K562 (cell line): ENCODE results near the gene PLCB4. TPM values are rescaled to one million over a fixed set of nuclear protein-coding genes. Genes with fewer than 3 reads are reported as not detected.

Experiments used
- ATAC-seq: fragments of 200-7000 bp; cut with Tn5 transposase; 3 replicates; pipeline ENCODE4 v1.9.1; 2020; ENCODE audit warnings: moderate library complexity
- BruUV-seq: library from RNA; stranded (reverse); fragments of 400-500 nt; replicated peaks from 2 replicates; lab custom pipeline; 2021; lab: Mats Ljungman, UMichigan
- CTCF ChIA-PET: fragments of 300-600 bp; formaldehyde crosslinking; extraction: SDS; loops from one replicate; lab custom pipeline; 2021; ENCODE audit warnings: low intra/inter-chr PET ratio; lab: Yijun Ruan, JAX
- POLR2A ChIA-PET: fragments of 300-600, 350-650 bp; sonication (Branson Sonifier 250); formaldehyde crosslinking; extraction: SDS; loops from one replicate; lab custom pipeline; 2021; ENCODE audit warnings: antibody characterized with exemption, inconsistent platforms; lab: Yijun Ruan, JAX
- DNase-seq, 4 experiments: peaks; one replicate each; pipeline versions ENCODE4 v3.0.0 to v3.0.0-alpha.2; 2011 to 2018; ENCODE audit warnings: low spot score in 3 of 4, mixed read lengths in 3 of 4; ENCODE audit errors: extremely low read depth in 1 of 4
- FAIRE-seq: peaks from 2 replicates; lab custom pipeline; 2011; peaks lifted over from hg19 to GRCh38; lab: Jason Lieb, UNC
- H2AFZ ChIP-seq: 2 replicates; pipeline ENCODE4 v1.6.0; 2011; ENCODE audit warnings: low read depth, low read length, control low read depth, inconsistent platforms
- H3K27ac ChIP-seq: fragments of 200-600 bp; 3 replicates; pipeline ENCODE4 v1.8.0; 2011; ENCODE audit warnings: low read depth, mild to moderate bottlenecking, control low read depth, inconsistent platforms, low read length, moderate library complexity, mixed read lengths; ENCODE audit errors: extremely low read depth
- H3K27me3 ChIP-seq, 2 experiments: fragments of 300-600 bp in 1 of 2; 2 replicates in 1 of 2; 3 replicates in 1 of 2; pipeline versions ENCODE4 v1.6.0 to v1.8.0; 2011; ENCODE audit warnings: inconsistent platforms in 2 of 2, low read length in 2 of 2, mild to moderate bottlenecking in 1 of 2, mixed read lengths in 1 of 2, moderate library complexity in 1 of 2; ENCODE audit not compliant: control insufficient read depth in 2 of 2, insufficient read depth in 2 of 2
- H3K36me3 ChIP-seq: fragments of 300-600 bp; 3 replicates; pipeline ENCODE4 v1.8.0; 2011; ENCODE audit warnings: mild to moderate bottlenecking, low read length, inconsistent platforms; ENCODE audit not compliant: control insufficient read depth, insufficient read depth
- H3K4me1 ChIP-seq, 2 experiments: fragments of 200-600 bp in 1 of 2; replicated peaks in 1 of 2; 2 replicates in 1 of 2; 3 replicates in 1 of 2; pipeline versions ENCODE4 v1.5.1 to v1.8.0; 2011; ENCODE audit warnings: inconsistent platforms in 2 of 2, low read length in 2 of 2, mild to moderate bottlenecking in 1 of 2, mixed read lengths in 1 of 2, moderate library complexity in 1 of 2; ENCODE audit not compliant: control insufficient read depth in 2 of 2, insufficient read depth in 2 of 2
- H3K4me2 ChIP-seq: 2 replicates; pipeline ENCODE4 v1.6.1; 2011; ENCODE audit warnings: low read length, control low read depth, inconsistent platforms, mixed read lengths; ENCODE audit not compliant: insufficient read depth
- H3K4me3 ChIP-seq: fragments of 200-600 bp; sonication (generic), shearing (Covaris generic); 2 replicates; pipeline ENCODE4 v1.5.1; 2016; ENCODE audit warnings: control low read depth, inconsistent platforms
- H3K79me2 ChIP-seq: fragments of 200-600 bp; 3 replicates; pipeline ENCODE4 v1.8.0; 2011; ENCODE audit warnings: low read length, inconsistent platforms; ENCODE audit not compliant: control insufficient read depth, insufficient read depth
- H3K9ac ChIP-seq, 2 experiments: 2 replicates each; pipeline versions ENCODE4 v1.6.0 to v1.6.1; 2011; ENCODE audit warnings: low read depth in 2 of 2, low read length in 2 of 2, control low read depth in 1 of 2, inconsistent platforms in 1 of 2, mild to moderate bottlenecking in 1 of 2, mixed read lengths in 1 of 2; ENCODE audit not compliant: insufficient read depth in 1 of 2
- H3K9me1 ChIP-seq: one replicate; pipeline ENCODE4 v1.6.0; 2011; ENCODE audit warnings: inconsistent platforms, mild to moderate bottlenecking, low read length, moderate library complexity; ENCODE audit not compliant: control insufficient read depth, insufficient read depth
- H3K9me3 ChIP-seq: replicated peaks from 2 replicates; pipeline ENCODE4 v1.5.1; 2011; ENCODE audit warnings: low read depth, low read length, inconsistent platforms; ENCODE audit not compliant: control insufficient read depth, insufficient read depth
- H4K20me1 ChIP-seq: replicated peaks from 2 replicates; pipeline ENCODE4 v1.6.1; 2011; ENCODE audit warnings: low read length, inconsistent platforms, mixed read lengths; ENCODE audit not compliant: control insufficient read depth, insufficient read depth
- ELK1 ChIP-seq: sonication (generic); formaldehyde crosslinking; IDR thresholded peaks from 2 replicates; pipeline ENCODE4 v1.8.1; 2022; ENCODE audit warnings: missing genetic modification reagents
- HMG20B ChIP-seq: fragments of 250-450 bp; sonication (Bioruptor Pico); IDR thresholded peaks from 2 replicates; pipeline ENCODE4 v1.5.0; 2021; ENCODE audit warnings: mild to moderate bottlenecking
- KAT8 ChIP-seq: fragments of 450-650 bp; IDR thresholded peaks from 2 replicates; pipeline ENCODE4 v1.6.1; 2016; ENCODE audit warnings: low read depth, mild to moderate bottlenecking
- NBN ChIP-seq: fragments of 450-650 bp; IDR thresholded peaks from 2 replicates; pipeline ENCODE4 v1.6.1; 2016; ENCODE audit warnings: low read depth, mild to moderate bottlenecking
- RBM15 ChIP-seq: fragments of 200-400 bp; formaldehyde crosslinking; IDR thresholded peaks from 2 replicates; pipeline ENCODE4 v1.6.1; 2018; ENCODE audit warnings: mild to moderate bottlenecking, low read length, moderate library complexity; ENCODE audit not compliant: insufficient read depth
- SMAD1 ChIP-seq: fragments of 150-350 bp; IDR thresholded peaks from 2 replicates; pipeline ENCODE4 v1.6.1; 2014; ENCODE audit warnings: low read length, low read depth; ENCODE audit not compliant: partially characterized antibody
- SOX6 ChIP-seq: fragments of 450-650 bp; IDR thresholded peaks from 2 replicates; pipeline ENCODE4 v1.6.1; 2014; ENCODE audit warnings: mild to moderate bottlenecking
- TCF7L2 ChIP-seq: fragments of 150-350 bp; IDR thresholded peaks from 2 replicates; pipeline ENCODE4 v1.6.1; 2016; ENCODE audit warnings: low read depth, mild to moderate bottlenecking, low read length, moderate library complexity
- XRCC5 ChIP-seq: fragments of 200-400 bp; formaldehyde crosslinking; IDR thresholded peaks from 2 replicates; pipeline ENCODE4 v1.6.1; 2017; ENCODE audit warnings: low read depth, mild to moderate bottlenecking, low read length
- ZBTB40 ChIP-seq, 2 experiments: fragments of 450-650 bp in 1 of 2; sonication (generic) in 1 of 2; formaldehyde crosslinking in 1 of 2; IDR thresholded peaks; 2 replicates each; pipeline versions ENCODE4 v1.7.1 to v1.9.0; 2016 to 2022; ENCODE audit warnings: inconsistent platforms in 1 of 2, mild to moderate bottlenecking in 1 of 2, missing genetic modification reagents in 1 of 2
- ZFP30 ChIP-seq: fragments of 250-450 bp; sonication (Bioruptor Pico); IDR thresholded peaks from 2 replicates; pipeline ENCODE4 v1.8.0; 2022; ENCODE audit warnings: moderate library complexity, mild to moderate bottlenecking, inconsistent platforms, borderline replicate concordance
- ZNF764 ChIP-seq: fragments of 250-450 bp; sonication (Bioruptor Pico); IDR thresholded peaks from 2 replicates; pipeline ENCODE4 v1.4.0; 2020; ENCODE audit warnings: low read depth, mild to moderate bottlenecking, moderate library complexity
- in situ Hi-C: fragments of 300-500 bp; cut with MboI; formaldehyde crosslinking; loops from 4 replicates; pipeline ENCODE4 v1.15.0; 2018; ENCODE audit warnings: inconsistent platforms, mixed read lengths
- intact Hi-C: fragments of 100-400 bp; cut with micrococcal nuclease; formaldehyde crosslinking; loops from 2 replicates; pipeline ENCODE4 v1.14.2; 2022
- polyA plus RNA-seq, 8 experiments: library from polyadenylated mRNA; depleted of rRNA in 4 of 8; stranded (reverse) in 5 of 8; unstranded in 3 of 8; fragments of >200 nt; fragmentation: Nextera tagmentation in 2 of 8; fragmentation: Illumina TruSeq in 1 of 8; extraction: Ambion mirVana in 2 of 8; extraction: Trizol in 1 of 8; gene quantifications; 2 replicates each; pipeline versions ENCODE4 v1.2.1 to v1.2.3, GENCODE V29; 2011 to 2014; ENCODE audit warnings: inconsistent platforms in 1 of 8, missing spikeins in 1 of 8
- total RNA-seq, 7 experiments: library from RNA; depleted of rRNA in 6 of 7; stranded (reverse); fragments of >200 nt in 6 of 7; fragmentation: Illumina TruSeq in 2 of 7; extraction: Trizol in 2 of 7; gene quantifications; 2 replicates each; pipeline versions ENCODE4 v1.2.1 to v1.2.3, GENCODE V29; 2011 to 2021; ENCODE audit warnings: low replicate concordance in 1 of 7
- TF ChIP-seq, protein P1 (sequence below): fragments of 450-650 bp; IDR thresholded peaks from one replicate; pipeline ENCODE4 v1.6.1; 2018; ENCODE audit warnings: mild to moderate bottlenecking, moderate library complexity; ENCODE audit not compliant: partially characterized antibody

Gene PLCB4
- total and polyA plus RNA-seq, 9 of the 15 experiments (the other 6 are each of a cell fraction or from before 2014, with no cell fraction given) = 0.20 to 2.9 (median 0.52) TPM

DNA sequence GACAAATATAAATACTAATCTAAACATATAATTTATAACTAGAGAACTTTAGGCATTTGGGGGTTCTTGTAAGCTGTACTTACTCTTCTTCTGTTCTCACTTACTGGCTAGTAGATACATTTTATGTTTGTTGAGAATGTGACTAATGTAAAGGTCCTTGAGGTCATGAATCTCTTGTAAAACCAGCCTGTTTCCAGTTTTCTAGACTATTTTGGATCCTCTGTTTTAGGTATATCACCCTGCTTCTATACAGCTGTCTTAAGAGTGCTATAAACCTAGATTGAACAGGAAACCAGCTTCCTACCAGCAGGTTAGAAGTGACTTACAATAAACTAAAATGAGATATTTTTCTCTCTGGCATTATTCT is 134.2 kb downstream of the PLCB4 start:
- Histone ChIP-seq H3K4me3 (no peak overlapping the region), H3K9me3 (no peaks in the 10 kb centered on the region), H3K79me2 (no peaks in the 10 kb centered on the region), H3K9me1 (no peaks in the 10 kb centered on the region), H3K4me2 (no peak overlapping the region), H3K9ac (no peak overlapping the region), H4K20me1 (no peaks in the 10 kb centered on the region), H3K27ac (no peak overlapping the region), H3K4me1 (no peaks in the 10 kb centered on the region; a peak in 1 of 5 replicates), H3K27me3 (no peaks in the 10 kb centered on the region), H3K36me3 (no peaks in the 10 kb centered on the region), H2AFZ (no peak overlapping the region)
- DNase-seq (no peak), ATAC-seq (no peak), FAIRE-seq (no peak)
- no TSS peak for BruUV-seq
- in situ Hi-C loops (no loop called here), intact Hi-C loops (no loop called here)
- CTCF ChIA-PET = no interaction called here
- POLR2A ChIA-PET = no interaction called here
- TF ChIP-seq XRCC5 (no peak), RBM15 (no peak), TCF7L2 (no peak), ELK1 (CRISPR knock-in tag) (no peak), NBN (no peak), HMG20B (CRISPR knock-in tag) (no peak), ZNF764 (CRISPR knock-in tag) (no peak), KAT8 (no peak), SMAD1 (no peak), ZBTB40 (IDR thresholded peaks at IDR 0.05) (no peak), ZBTB40 (CRISPR knock-in tag; IDR thresholded peaks at IDR 0.05) (no peak), SOX6 (no peak), ZFP30 (CRISPR knock-in tag) (no peak)
- TF ChIP-seq, protein P1, sequence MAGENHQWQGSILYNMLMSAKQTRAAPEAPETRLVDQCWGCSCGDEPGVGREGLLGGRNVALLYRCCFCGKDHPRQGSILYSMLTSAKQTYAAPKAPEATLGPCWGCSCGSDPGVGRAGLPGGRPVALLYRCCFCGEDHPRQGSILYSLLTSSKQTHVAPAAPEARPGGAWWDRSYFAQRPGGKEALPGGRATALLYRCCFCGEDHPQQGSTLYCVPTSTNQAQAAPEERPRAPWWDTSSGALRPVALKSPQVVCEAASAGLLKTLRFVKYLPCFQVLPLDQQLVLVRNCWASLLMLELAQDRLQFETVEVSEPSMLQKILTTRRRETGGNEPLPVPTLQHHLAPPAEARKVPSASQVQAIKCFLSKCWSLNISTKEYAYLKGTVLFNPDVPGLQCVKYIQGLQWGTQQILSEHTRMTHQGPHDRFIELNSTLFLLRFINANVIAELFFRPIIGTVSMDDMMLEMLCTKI = no peak
